Activated CD4-positive, alpha-beta T cell treated with anti-CD3 and anti-CD28 coated beads, Interleukin-2, amount 50 U/mL, for 24 hours (primary cell): ENCODE results near the gene PAEP.

Experiments
- DNase-seq, 2 donors: peaks; one replicate each; pipeline ENCODE4 v3.0.0-alpha.2; 2020; ENCODE audit warnings: low read depth in 1 of 2, low spot score in 1 of 2

The PAEP gene

DNA sequence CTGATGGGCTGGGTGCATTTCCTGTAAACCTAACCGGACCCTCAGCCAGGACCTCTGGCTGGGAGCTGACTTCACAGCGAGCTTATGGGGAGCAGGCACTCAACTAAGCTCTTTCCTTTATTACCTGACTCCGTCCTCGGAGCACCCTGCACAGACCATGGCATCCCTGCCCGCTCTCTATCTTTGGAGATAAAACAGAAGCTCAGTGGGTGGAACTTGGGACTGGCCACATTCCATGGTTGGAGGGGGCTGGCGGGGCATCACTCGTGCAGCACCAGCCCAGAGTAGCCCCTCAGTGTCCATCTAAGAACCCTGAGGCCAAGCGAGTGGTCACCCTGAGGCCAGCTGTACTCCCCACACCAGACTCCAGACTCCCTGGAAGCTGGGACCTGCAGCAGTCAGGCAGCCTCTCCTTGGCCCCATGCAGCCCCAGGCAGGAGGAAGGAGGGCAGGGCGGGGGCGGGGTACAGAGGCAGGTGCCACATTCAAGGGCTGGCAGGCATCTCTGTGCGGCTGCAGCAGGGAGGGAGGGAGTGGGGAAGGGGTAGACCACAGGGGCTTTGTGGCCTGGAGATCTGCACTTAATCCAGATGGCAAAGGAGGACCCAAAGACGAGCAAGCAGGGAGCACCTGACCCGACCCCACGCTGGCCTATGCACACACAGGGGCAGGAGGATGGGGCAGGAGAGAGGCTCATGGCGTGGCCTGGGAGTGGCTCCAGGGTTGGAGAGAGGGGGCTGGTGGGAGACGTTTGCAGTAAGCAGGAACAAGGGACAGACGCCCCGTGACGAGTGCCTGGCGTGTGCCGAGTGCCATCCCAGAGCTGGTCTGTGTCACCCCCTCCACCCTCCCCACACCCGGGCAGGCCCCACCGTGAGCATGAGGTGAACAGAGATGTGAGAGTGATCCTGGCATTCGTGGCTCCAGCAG is 51.7 kb downstream of the PAEP start:
- no peak for DNase-seq

DNA sequence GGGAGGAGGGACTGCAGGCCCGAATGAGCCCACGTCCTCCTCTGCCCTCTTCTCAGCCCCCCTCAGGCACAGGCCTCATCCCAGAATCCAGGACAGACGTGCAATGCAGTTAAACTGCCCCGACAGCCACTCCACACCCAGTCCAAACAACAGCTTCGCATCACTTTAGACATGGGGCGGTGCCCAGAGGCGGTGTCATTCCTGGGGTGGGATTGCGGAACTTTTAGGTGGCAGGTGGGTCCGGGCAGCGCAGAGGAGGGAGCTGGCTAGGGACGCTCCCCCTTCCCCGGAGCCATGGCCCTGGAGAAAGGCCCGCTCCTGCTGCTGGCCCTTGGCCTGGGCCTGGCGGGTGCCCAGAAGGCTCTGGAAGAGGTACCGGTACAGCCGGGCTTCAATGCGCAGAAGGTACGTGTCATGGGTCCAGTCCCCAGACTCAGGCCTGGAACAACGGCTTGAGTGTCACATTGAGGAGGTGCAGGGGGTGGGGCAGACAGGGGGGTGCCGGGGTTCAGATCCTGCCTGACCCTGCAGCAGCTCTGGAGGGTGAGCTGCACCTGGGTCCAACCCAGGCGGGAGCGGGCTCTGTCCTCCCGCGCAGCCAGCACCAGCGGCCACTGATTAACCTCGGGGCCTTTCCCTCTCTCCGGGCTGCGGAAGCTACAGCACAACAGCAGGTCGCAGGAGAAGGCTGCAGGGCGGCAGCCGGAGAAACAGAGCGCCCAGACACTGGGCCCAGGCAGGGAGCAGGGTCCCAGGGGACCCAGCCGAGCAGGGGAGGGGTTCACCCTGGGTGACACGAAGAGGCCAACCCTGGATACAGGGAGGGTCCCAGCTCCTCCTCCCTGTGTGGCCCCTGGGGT is 52.6 kb downstream of the PAEP start:
- DNase-seq: no peak

GRCh38 chr9:135614821-135615665 is 53.5 kb downstream of the PAEP start:
- DNase-seq: no peak

GRCh38 chr9:135615666-135616618 is 54.4 kb downstream of the PAEP start:
- DNase-seq: no peak
